ENCODE measurements around the gene GRB10.

- TF ChIP-seq CTCF (IDR thresholded peaks at IDR 0.05) (no peak), POLR2A (IDR thresholded peaks at IDR 0.05) (no peak)
These were observed 108.4 kb downstream of the GRB10 start for GRCh38 chr7:50674299-50674698.

Data from Peyer's patch (tissue), 4 donors.